ENCODE measurements around the gene RRP15. TPM values are rescaled to one million over a fixed set of nuclear protein-coding genes. Genes with fewer than 3 reads are reported as not detected.
A peak's percentile ranks its signal among the peaks of the same experiment; 100 is the strongest.

Gene RRP15
- total RNA-seq, 1 experiment from 2014 or later, result 83.1 TPM

DNA sequence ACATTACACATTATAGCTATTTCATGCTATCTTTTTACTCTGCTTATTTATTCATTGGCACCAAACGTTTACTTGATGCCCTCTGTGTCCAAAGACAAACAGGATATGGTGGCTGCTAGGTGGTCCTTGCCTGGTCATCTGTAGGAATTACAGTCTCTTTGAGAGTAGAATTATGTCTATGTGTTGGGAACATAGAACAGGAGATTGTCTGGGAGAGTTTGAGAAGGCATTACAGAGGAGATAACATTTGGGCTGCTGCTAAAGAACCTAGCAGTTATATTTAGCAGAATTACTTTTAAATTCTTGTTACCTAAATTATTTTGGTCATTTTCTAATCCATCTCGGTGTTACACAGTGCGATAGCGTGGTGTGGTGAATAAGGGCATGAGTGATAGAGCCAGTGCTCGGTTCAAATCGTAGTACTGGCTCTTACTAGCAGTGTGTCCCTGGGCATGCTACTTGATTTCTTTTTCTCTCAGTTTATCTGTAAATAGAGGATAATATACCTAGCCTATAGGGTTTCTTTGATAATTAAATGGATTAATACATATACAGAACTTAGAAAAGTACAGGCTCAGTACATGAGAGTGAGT lies 20.5 kb downstream of the RRP15 start:
- no peak overlapping the region for H3K4me3 Mint-ChIP-seq (ENCODE audit: unreplicated experiment)
- no TSS peak for BruUV-seq (replicated peaks)
- H3K9me3 Mint-ChIP-seq (ENCODE audit: unreplicated experiment), result no peaks in the 10 kb centered on the region
- H3K27ac Mint-ChIP-seq (ENCODE audit: low read depth, unreplicated experiment), result peak overlapping the region; percentile 5
- H3K36me3 Mint-ChIP-seq (ENCODE audit: insufficient read depth, unreplicated experiment), result peaks cover 66% of the 10 kb centered on the region
- no peak for DNase-seq (ENCODE audit: unreplicated experiment)
- POLR2A ChIA-PET, result interaction anchor here (0.7 to 1.1 kb wide), 2 partner anchors 12 to 855 kb away, joined by 3 read pairs; no protein-coding TSS in a partner anchor
- CTCF ChIA-PET, result interaction anchor here (0.7 to 2.2 kb wide), 7 partner anchors 9 to 1507 kb away, joined by 4 to 6 read pairs (median 5); no protein-coding TSS in a partner anchor
- intact Hi-C loops (cut with micrococcal nuclease), result no loop called here
- H3K27me3 Mint-ChIP-seq (ENCODE audit: insufficient read depth, unreplicated experiment), result no peaks in the 10 kb centered on the region
- no peaks in the 10 kb centered on the region for H3K4me1 Mint-ChIP-seq (ENCODE audit: insufficient read depth, unreplicated experiment)
- TF ChIP-seq, protein P1, sequence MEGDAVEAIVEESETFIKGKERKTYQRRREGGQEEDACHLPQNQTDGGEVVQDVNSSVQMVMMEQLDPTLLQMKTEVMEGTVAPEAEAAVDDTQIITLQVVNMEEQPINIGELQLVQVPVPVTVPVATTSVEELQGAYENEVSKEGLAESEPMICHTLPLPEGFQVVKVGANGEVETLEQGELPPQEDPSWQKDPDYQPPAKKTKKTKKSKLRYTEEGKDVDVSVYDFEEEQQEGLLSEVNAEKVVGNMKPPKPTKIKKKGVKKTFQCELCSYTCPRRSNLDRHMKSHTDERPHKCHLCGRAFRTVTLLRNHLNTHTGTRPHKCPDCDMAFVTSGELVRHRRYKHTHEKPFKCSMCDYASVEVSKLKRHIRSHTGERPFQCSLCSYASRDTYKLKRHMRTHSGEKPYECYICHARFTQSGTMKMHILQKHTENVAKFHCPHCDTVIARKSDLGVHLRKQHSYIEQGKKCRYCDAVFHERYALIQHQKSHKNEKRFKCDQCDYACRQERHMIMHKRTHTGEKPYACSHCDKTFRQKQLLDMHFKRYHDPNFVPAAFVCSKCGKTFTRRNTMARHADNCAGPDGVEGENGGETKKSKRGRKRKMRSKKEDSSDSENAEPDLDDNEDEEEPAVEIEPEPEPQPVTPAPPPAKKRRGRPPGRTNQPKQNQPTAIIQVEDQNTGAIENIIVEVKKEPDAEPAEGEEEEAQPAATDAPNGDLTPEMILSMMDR (IDR thresholded peaks at IDR 0.05; ENCODE audit: unreplicated experiment), result no peak

DNA sequence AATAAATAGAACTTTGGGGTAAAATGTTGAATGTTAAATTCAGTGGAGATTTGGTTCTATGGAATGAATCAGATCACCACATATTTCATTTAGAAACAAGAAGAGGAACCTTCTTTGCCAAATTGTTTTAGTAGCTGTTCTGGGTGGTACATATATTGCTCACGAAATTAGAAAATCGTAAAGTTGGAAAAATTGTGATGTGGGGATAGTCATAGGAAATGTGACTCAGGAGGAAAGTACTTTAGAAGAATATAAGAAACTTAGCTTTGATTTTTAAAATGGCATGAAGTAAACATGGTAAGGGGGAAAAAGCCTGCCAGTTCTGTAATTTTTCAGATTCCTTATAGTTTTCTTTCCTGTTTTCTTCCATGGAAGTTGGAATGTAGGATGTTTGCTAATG lies 27.4 kb downstream of the RRP15 start:
- H3K36me3 Mint-ChIP-seq (ENCODE audit: insufficient read depth, unreplicated experiment), result peaks cover 65% of the 10 kb centered on the region
- intact Hi-C loops (cut with micrococcal nuclease), result no loop called here
- H3K27ac Mint-ChIP-seq (ENCODE audit: low read depth, unreplicated experiment), result no peak overlapping the region
- ChIA-PET CTCF (interaction anchor here (0.5 to 4.1 kb wide), 7 partner anchors 9 to 1484 kb away, joined by 3 to 29 read pairs (median 4); no protein-coding TSS in a partner anchor), POLR2A (interaction anchor here (0.9 to 3.1 kb wide), 2 partner anchors 9 to 11 kb away, joined by 5 to 10 read pairs; no protein-coding TSS in a partner anchor)
- H3K9me3 Mint-ChIP-seq (ENCODE audit: unreplicated experiment), result no peaks in the 10 kb centered on the region
- TF ChIP-seq, protein P1 (IDR thresholded peaks at IDR 0.05; ENCODE audit: unreplicated experiment), result no peak
- BruUV-seq (replicated peaks), result no TSS peak
- H3K27me3 Mint-ChIP-seq (ENCODE audit: insufficient read depth, unreplicated experiment), result no peaks in the 10 kb centered on the region
- no peaks in the 10 kb centered on the region for H3K4me1 Mint-ChIP-seq (ENCODE audit: insufficient read depth, unreplicated experiment)
- no peak for DNase-seq (ENCODE audit: unreplicated experiment)
- H3K4me3 Mint-ChIP-seq (ENCODE audit: unreplicated experiment), result no peak overlapping the region

DNA sequence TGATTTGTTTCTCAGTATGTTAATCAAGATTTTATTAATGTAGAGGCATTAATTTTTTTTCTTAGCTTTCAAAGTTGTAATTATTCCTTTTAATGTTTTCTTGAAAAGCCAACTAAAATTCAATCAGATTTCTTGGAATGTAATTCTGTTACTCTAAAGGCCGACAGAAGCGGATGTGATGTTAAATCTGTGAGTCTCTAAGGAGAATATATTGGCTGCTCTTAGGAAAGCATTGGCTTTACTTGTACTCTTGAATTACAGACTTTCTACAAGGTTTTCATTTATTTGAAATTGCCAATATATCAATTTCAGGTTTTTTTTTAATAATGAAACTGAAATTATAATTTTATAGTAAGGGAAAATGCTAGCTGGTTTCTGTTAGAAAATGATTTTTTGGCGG lies 29.2 kb downstream of the RRP15 start:
- H3K4me1 Mint-ChIP-seq (ENCODE audit: insufficient read depth, unreplicated experiment), result no peaks in the 10 kb centered on the region
- peaks cover 63% of the 10 kb centered on the region for H3K36me3 Mint-ChIP-seq (ENCODE audit: insufficient read depth, unreplicated experiment)
- ChIA-PET CTCF (interaction anchor here (0.6 to 1.8 kb wide), 5 partner anchors 9 to 583 kb away, joined by 3 to 15 read pairs (median 5); no protein-coding TSS in a partner anchor), POLR2A (interaction anchor here (1.3 kb wide), 1 partner anchor 8 kb away, joined by 5 read pairs; no protein-coding TSS in a partner anchor)
- no peak overlapping the region for H3K4me3 Mint-ChIP-seq (ENCODE audit: unreplicated experiment)
- intact Hi-C loops (cut with micrococcal nuclease), result no loop called here
- BruUV-seq (replicated peaks), result no TSS peak
- TF ChIP-seq, protein P1 (IDR thresholded peaks at IDR 0.05; ENCODE audit: unreplicated experiment), result no peak
- no peak for DNase-seq (ENCODE audit: unreplicated experiment)
- no peaks in the 10 kb centered on the region for H3K9me3 Mint-ChIP-seq (ENCODE audit: unreplicated experiment)
- no peak overlapping the region for H3K27ac Mint-ChIP-seq (ENCODE audit: low read depth, unreplicated experiment)
- no peaks in the 10 kb centered on the region for H3K27me3 Mint-ChIP-seq (ENCODE audit: insufficient read depth, unreplicated experiment)

DNA sequence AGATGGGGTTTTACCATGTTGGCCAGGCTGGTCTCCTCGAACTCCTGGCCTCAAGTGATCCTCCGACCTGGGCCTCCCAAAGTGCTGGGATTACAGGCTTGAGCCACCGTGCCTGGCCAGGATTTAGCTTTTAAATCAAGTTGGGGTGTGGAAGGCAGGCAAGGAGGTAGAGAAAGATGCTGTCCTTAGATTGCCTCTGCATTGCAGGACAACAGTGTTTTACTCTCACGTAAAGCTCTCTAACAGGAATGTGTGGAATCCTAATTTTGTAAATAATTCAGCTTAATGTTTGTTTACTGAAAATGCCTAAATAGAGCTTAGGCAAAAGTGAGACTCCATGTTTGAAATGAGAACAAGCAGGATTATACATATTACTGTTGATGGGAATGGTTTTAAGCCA lies 30.5 kb downstream of the RRP15 start:
- intact Hi-C loops (cut with micrococcal nuclease), result no loop called here
- H3K27me3 Mint-ChIP-seq (ENCODE audit: insufficient read depth, unreplicated experiment), result no peaks in the 10 kb centered on the region
- ChIA-PET POLR2A (interaction anchor here (0.5 kb wide), 1 partner anchor 895 kb away, joined by 4 read pairs; no protein-coding TSS in a partner anchor), CTCF (interaction anchor here (0.6 to 1.1 kb wide), 5 partner anchors 14 to 650 kb away, joined by 3 to 7 read pairs (median 3); no protein-coding TSS in a partner anchor)
- no peaks in the 10 kb centered on the region for H3K4me1 Mint-ChIP-seq (ENCODE audit: insufficient read depth, unreplicated experiment)
- H3K27ac Mint-ChIP-seq (ENCODE audit: low read depth, unreplicated experiment), result no peak overlapping the region
- H3K4me3 Mint-ChIP-seq (ENCODE audit: unreplicated experiment), result no peak overlapping the region
- no peaks in the 10 kb centered on the region for H3K9me3 Mint-ChIP-seq (ENCODE audit: unreplicated experiment)
- H3K36me3 Mint-ChIP-seq (ENCODE audit: insufficient read depth, unreplicated experiment), result peaks cover 63% of the 10 kb centered on the region
- TF ChIP-seq, protein P1 (IDR thresholded peaks at IDR 0.05; ENCODE audit: unreplicated experiment), result no peak
- no peak for DNase-seq (ENCODE audit: unreplicated experiment)
- no TSS peak for BruUV-seq (replicated peaks)
